T follicular helper cell (primary cell): Measurements from ENCODE around the gene CEP170B.
"Not testable (repeated sequence)": the region's sequence is repeated elsewhere in the genome, so short reads cannot be mapped to it uniquely, and the experiment has no call there.

Experiments
- DNase-seq: peaks from one replicate; pipeline ENCODE4 v3.0.0-alpha.2; 2020; ENCODE audit warnings: low read depth

The CEP170B gene

DNA sequence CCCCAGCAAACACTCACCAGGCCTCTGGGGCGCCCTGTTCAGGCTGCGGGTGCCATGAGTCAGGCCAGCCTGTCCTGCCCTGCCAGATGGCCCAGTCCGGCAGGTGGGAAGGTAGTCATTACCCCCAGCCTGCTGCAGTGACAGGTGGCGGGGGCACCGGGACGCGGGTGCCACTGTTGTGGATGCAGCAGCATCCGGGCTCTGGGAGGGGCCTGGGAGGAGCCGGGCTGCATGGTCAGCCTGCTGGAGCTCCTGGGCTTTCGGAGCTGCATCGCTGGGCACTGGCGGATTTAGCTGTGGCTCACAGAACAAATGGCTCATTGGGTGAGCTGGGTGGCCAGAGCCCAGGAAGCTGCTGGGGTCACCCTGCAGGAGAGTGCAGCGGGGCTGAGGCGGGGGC is 13.5 kb downstream of the CEP170B start:
- DNase-seq: no peak

DNA sequence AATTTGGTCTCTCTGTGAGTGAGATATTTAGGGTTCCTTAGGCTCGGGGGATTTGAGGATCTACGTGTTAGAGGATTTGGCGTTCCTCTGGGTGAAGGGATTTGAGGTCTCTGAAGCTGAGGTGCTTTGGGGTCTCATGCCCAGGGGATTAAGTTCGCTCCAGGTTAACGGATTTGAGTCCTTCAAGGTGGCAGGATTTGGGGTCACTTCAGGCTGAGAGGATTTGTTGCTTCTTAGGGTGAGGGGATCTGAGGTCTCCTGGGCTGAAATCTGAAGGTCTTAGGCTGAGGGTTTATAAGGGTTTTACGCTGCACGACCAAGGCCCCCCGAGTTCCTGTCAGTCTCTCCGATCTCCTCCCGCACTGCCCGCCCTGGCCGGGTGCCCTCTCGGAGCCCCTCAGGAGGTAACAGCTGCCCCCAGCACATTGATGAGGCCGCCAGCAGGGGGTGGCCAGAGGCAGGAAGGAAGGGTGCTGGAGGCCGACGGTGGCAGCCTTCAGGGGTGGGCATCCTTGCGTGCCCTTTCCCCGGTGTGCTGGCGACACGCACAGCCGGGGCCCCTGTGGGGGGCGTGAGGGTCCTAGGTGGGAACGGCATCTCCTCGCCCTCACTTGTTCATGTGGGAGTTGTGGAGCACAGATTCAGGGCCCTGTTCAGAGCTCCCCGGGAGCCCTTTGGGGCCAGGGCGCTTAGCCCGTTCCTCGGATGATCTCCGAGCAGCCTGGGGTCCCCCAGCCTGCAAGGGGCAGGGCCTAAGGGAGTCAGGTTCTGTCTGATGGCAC is 14.3 kb downstream of the CEP170B start:
- no peak for DNase-seq

GRCh38 chr14:104879983-104880565 is 15.0 kb downstream of the CEP170B start:
- DNase-seq: no peak

GRCh38 chr14:104880584-104881210 is 15.6 kb downstream of the CEP170B start:
- no peak for DNase-seq

GRCh38 chr14:104881369-104881979 is 16.4 kb downstream of the CEP170B start:
- no peak for DNase-seq

GRCh38 chr14:104882325-104882973 is 17.4 kb downstream of the CEP170B start:
- no peak for DNase-seq

DNA sequence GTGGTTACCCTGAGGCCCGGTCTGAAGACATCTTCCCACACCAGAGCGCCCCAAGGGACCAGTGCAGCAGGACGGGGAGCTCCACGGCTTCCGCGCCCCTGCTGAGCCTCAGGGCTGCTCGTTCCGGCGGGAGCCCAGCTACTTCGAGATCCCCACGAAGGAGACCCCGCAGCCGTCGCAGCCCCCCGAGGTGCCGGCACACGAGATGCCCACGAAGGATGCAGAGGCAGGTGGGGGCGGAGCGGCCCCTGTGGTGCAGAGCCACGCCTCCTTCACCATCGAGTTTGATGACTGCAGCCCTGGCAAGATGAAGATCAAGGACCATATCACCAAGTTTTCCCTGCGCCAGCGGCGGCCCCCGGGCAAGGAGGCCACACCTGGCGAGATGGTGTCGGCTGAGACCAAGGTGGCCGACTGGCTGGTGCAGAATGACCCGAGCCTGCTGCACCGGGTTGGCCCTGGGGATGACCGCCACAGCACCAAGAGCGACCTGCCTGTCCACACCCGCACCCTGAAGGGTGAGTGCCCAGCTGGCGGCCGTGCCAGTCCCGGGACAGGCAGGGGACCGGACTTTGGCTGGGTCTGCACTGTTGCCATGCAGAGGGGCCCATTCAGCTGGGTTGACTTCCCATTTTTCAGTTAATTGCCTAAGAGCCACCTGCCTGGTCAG is 18.1 kb downstream of the CEP170B start:
- DNase-seq: no peak

- DNase-seq: no peak
These were observed 18.8 kb downstream of the CEP170B start for GRCh38 chr14:104883681-104884361.

GRCh38 chr14:104884381-104884780 is 19.3 kb downstream of the CEP170B start:
- DNase-seq: not testable (repeated sequence)

GRCh38 chr14:104885031-104885972 is 20.2 kb downstream of the CEP170B start:
- DNase-seq: no peak

GRCh38 chr14:104885973-104886689 is 21.1 kb downstream of the CEP170B start:
- no peak for DNase-seq

DNA sequence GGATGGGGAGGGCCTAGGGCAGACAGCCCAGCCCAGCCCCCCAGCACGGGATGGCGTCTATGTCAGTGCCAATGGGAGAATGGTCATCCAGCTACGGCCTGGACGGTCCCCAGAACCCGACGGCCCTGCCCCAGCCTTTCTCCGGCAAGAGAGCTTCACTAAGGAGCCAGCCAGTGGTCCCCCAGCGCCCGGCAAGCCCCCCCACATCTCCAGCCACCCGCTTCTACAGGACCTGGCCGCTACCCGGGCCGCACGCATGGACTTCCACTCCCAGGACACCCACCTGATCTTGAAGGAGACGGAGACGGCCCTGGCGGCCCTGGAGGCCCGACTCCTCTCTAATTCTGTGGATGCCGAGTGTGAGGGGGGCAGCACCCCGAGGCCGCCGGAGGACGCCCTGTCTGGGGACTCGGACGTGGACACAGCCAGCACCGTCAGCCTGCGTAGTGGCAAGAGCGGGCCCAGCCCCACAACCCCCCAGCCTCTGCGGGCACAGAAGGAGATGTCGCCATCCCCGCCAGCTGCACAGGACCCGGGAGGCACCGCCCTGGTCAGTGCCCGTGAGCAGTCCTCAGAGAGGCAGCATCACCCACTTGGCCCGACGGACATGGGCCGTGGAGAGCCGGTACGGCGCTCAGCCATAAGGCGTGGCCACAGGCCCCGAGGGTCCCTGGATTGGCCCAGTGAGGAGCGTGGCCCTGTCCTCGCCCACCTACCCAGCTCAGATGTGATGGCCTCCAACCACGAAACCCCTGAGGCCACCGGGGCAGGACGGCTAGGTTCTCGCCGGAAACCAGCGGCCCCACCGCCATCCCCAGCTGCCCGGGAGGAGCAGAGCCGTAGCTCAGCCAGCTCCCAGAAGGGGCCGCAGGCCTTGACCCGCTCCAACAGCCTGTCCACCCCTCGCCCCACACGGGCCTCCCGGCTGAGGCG is 21.9 kb downstream of the CEP170B start:
- no peak for DNase-seq

DNA sequence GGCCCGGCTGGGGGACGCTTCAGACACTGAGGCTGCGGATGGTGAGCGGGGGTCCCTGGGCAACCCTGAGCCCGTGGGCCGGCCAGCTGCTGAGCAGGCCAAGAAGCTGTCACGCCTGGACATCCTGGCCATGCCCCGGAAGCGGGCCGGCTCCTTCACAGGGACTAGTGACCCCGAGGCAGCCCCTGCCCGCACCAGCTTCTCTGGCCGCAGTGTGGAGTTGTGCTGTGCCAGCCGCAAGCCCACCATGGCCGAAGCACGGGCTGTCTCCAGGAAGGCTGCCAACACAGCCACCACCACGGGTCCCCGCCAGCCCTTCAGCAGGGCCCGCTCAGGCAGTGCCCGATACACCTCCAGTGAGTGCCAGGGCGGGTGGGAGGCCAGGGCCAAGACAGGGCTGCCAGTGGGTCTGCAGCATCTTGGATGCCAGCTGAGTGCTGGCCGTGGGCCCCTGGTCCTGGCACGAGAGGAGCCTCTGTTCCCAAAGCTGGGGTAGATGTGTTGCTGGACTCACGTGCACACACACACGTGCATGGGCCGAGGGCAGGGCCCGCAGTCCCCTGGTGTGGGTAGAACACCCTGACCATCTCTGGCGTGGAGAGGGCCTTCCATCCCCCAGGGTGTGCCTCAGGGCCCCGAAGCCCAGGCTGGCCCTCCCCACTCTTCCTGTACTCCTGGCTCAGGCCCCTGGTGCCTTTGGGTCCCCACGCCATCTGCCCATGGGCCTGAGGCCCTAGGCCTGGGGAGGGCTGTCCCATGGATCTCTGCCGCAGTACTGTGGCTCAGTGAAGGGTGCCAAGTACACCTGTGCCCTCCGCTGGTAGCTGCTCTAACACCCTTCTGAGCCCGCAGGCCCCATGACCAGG is 22.8 kb downstream of the CEP170B start:
- no peak for DNase-seq

- no peak for DNase-seq
These were observed 23.7 kb downstream of the CEP170B start for GRCh38 chr14:104888489-104889374.

GRCh38 chr14:104889375-104889757 is 24.3 kb downstream of the CEP170B start:
- no peak for DNase-seq

DNA sequence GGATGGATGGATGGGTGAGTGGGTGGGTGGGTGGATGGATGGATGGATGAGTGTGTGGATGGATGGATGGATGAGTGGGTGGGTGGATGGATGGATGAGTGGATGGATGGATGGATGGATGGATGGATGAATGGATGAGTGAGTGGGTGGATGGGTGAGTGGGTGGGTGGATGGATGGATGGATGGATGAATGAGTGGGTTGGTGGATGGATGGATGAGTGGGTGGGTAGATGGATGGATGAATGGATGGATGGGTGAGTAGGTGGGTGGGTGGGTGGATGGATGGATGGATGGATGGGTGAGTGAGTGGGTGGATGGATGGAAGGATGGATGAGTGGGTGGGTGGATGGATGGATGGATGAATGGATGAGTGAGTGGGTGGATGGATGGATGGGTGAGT is 25.2 kb downstream of the CEP170B start:
- DNase-seq: not testable (repeated sequence)
